Astrocyte of the hippocampus (primary cell): ENCODE results near the gene C1orf52.

ENCODE experiments used
- DNase-seq: peaks from one replicate; pipeline ENCODE4 v3.0.0; 2011; ENCODE audit warnings: low read depth, low spot score

The C1orf52 gene

GRCh38 chr1:85230305-85230977, 29.0 kb downstream of the C1orf52 start:
- no peak for DNase-seq

DNA sequence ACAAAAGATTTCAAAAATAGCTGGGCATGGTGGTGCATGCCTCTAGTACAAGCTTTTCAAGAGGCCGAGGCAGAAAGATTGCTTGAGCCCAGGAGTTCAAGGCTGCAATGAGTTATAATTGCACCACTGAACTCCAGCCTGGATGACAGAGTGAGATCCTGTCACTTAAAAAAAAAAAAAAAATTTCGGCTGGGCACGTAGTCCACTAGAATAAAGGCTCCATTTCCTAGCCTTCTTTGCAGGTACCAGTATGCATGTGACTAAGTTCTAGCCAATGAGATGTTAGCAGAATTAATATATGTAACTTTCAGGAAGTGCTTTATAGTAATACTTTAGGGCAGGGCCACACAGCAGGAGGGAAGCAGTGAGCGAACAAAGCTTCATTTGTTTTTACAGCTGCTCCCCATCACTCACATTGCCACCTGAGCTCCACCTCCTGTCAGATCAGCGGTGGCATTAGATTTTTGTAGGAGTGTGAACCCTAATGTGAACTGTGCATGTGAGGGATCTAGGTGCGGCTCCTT, 29.8 kb downstream of the C1orf52 start:
- no peak for DNase-seq

GRCh38 chr1:85228972-85229371, 30.5 kb downstream of the C1orf52 start:
- no peak for DNase-seq

GRCh38 chr1:85225624-85226380, 33.7 kb downstream of the C1orf52 start:
- no peak for DNase-seq

DNA sequence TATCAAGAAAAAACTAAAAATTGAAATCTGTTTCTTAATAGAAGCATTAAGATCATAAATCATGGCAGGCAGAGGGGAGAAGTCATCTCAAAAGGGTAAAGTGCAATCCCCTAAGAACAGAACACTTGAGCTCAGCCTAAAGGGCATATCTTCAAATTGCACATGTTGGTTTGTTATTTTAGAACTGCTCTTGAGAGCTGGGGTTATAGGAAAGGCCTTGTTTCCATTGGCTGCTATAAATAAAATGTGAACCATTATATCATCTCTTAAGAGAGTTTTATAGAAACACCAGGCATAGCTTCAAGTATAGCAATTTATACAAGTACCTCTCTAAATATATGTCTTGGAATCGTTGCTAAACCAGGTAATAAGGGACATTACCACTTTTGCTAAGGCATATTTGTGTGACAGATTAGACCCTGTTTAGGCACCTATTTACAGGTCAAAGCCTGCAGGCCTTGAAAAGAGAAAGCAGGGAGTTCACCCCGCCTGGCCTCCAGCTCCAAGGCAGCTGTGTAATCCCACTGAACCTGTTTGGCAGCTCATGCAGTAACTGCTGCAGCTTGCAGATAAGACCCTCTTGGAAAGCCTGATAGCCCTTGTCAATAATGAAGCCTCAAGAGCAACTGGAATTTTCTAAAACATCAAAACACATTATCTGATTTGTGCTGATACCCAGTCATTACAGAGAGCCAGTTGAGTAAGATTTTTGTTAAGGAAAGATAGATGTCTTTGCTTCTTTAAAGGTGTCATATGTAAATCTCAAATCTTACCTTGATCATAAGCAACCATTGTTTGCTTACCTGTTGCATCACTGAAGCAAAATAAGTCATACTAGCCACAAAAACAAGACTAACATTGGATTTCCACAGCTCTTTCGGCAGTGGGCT, 34.5 kb downstream of the C1orf52 start:
- DNase-seq, result no peak

DNA sequence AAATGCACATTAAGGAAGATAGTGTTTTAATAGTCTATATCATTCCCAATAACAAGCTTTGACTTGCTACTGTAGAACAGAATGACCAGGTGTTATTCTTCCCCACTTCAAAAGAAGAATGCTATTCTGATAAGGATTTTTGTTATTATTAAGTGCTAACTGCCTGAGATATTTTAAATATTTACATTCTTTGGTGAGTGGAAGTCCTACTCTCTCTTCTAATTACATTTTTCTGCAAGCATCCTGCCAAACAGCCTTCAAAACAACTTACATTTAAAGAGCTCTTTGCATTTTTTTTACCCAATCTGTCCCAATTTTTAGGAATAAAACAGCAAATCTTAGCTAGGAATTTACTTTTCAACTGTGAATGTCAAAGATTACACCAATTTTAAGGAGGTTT, 35.2 kb downstream of the C1orf52 start:
- DNase-seq, result no peak

GRCh38 chr1:85223334-85223733, 36.1 kb downstream of the C1orf52 start:
- DNase-seq, result no peak

- peak; percentile 76 for DNase-seq
These were observed 38.7 kb downstream of the C1orf52 start for GRCh38 chr1:85220756-85221201.

DNA sequence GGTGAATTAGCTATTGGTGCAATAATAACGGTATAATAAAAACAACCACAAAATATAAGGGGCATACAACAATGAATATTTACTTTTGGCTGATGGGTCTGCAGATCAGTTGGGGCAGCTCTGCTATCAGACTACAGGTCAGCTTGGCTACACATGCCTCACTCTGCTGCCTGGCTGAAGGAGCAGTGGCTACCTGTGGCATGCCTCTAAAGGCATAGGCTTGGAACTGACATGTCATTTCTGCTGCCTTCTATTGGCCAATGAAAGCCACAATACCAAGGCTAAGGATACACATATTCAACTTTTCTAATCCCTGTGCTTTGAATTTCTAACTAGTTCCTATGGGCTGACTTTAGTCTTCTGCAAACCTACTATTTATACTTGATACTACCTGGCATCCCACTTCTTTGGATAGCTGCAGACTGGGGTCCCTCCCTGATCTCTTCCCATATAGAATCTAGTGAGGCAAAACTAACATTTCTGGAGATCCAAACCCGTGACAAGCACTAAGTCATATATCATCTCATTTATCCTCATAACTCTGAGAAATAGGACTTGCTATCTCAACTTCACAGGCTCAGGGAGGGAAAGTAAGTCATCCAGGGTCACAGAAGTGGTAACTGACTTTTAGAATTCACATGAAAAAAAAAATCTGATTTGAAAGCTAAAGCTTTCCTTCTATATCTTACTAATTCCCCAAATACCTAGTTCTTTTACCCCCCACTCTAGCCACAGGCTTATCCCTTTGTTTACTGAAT, 39.4 kb downstream of the C1orf52 start:
- DNase-seq, result no peak

GRCh38 chr1:85216697-85217096, 42.8 kb downstream of the C1orf52 start:
- DNase-seq, result no peak

- no peak for DNase-seq
These were observed 44.8 kb downstream of the C1orf52 start for GRCh38 chr1:85214654-85215053.

DNA sequence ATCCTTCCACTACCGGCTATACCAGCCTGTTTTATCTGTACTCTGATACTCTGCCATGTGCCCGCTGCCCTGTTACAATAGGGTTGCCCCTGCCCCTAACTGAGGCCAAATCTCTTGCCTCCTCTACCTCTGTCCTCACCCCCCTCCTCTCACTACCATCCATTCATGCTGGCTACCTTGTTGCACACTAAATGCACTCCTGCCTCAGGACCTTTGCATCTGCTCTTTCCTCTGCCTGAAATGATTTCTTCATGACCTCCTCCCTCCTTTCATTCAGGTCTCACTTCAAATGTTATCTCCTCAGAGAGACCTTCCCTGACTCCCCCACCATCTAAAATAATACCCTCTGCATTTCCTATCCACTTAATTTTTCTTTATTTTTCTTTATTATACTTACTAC, 51.0 kb downstream of the C1orf52 start:
- DNase-seq, result no peak

GRCh38 chr1:85203573-85204171, 55.8 kb downstream of the C1orf52 start:
- DNase-seq, result no peak

DNA sequence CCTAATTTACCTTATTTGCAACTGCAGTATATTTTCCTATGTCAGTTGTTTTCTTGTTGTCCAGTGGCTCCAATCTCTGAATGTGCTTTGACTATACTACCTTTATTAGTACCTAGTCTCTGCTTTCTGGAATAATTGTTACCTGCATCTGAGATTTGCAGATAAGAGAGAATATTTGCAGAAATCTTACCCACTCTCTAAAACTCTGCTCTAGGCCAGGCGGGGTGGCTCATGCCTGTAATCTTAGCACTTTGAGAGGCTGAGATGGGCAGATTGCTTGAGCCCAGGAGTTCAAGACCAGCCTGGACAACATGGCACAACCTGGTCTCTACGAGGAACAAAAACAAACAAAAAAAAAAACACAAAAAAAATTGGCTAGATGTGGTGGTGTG, 56.6 kb downstream of the C1orf52 start:
- no peak for DNase-seq

- DNase-seq, result no peak
These were observed 57.2 kb downstream of the C1orf52 start for GRCh38 chr1:85202092-85202863.

DNA sequence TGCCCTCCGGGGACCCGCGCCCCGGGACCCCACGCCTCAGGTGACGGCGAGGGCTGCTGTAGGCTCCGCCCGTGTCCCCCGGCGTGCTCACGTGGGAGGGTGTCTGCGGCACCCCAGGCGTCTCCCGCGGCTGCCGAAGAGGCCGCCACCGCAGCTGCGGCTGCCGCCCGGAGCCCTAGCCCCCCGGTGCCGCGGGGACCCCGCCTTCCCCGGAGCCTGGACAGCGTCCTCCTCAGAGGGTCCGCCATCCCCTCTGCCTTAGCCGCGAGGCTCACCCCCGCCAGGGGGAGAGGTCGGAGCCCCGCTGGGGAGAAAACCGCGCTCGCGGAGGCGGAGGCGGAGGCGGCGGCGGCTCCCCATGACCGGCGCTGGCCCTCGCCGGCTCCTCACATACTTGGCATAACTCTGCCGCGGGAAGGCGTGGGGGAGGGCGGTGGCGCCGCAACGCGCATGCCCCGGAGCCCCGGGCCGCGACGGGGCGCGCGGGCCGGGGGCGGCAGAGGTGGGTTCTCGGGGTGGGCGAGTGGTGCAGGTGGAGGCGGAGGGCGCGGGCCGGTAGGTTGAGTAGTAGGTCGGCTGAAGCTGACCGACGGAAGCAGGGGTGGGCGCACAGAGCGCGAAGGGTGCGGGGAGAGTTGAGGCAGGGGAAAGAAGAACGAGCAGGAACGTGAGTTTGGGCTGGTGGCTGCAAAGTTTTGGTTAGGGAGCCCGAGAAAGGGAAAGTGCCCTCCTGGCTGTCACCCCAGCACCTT, 57.9 kb downstream of the C1orf52 start:
- DNase-seq, result peak; percentile 92

DNA sequence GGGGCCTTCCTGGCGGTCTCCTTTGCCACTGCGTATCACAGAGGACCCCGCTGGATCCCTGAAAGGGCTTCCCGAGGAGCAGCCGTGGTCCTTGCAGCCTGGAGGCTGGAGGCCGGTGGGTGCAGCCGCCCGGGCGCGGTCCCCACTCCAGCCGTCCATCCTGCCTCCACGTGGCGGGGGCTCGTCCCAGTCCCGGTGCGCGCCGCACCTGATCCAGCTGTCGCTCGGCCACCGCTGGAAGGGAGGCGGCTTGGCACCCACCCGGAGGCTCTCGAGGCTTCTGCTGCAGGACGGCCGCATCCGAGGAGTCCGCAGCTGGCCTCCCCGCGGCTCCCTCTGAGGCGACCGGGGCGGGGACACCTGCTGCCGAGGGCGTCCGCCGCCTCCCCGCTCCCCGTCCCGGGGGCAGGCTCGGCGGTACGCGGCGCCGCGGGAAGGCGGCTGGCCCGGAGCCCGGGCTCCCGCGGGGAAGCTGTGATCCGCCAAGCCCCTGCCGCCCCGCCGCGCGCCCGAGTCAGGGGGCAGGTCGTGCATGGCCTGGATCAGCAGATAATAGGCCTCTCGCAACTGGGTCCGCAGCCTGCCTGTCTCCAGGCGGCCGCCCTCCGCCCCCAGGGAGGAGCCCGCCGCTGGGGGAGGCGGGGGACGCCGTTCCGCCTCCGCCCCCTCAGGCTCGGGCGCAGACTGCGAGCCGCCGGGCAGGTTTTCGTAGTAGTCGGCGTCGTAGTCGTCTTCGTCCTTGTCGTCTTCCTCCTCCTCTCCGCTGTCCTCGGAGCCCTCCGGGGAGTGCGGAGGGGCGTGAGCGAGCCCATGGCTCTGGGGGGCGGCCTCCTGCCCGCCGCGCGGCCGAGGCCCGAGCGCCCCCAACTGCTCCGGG, 58.8 kb downstream of the C1orf52 start, which contains the start of gene SYDE2:
Gene SYDE2 (minus strand): TSS at position 554 of the 877 bp plus-strand sequence. CDS start 20 bp downstream, at position 534.
- peak; percentile 91 for DNase-seq
